Left lobe of liver (tissue), 2 donors: ENCODE data around the gene TBPL2. TPM values are rescaled to one million over a fixed set of nuclear protein-coding genes. Genes with fewer than 3 reads are reported as not detected.

Source experiments
- ATAC-seq: fragments of 200-7000 bp; cut with Tn5 transposase; one replicate; pipeline ENCODE4 v1.9.1; 2020; ENCODE audit warnings: mild to moderate bottlenecking, moderate library complexity
- DNase-seq: peaks from one replicate; pipeline ENCODE4 v3.0.0-alpha.2; 2020; ENCODE audit warnings: low spot score
- total RNA-seq: library from RNA; stranded (reverse); gene quantifications from one replicate; pipeline ENCODE4 v1.2.1, GENCODE V29; 2021
- donor health status: DM: no; HTN: no; CAD: no; lungs with moderate emphysema.
- donor health status: DM: no; HTN: yes; CAD: no.

Gene TBPL2
- total RNA-seq, 1 donor from 2014 or later, result not detected

DNA sequence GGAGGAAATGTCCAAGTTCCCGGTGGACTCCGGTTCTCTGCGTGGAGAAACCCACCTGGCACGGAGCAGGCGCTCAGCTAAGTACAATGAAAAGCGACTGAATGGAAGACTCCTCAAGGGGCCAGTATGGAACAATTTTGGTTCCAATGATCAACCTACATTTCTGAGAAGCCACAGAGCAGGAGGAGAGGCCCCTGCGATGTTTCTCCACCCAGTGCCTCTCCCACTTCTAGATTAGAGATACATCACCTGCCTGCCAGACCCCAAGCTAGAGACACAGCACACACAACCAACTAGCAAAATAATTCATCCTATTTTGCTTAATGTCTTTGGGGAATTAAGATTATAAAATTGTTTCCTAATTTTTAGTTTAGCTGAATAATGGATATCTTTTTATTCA, 67.6 kb downstream of the TBPL2 start:
- ATAC-seq, result no peak
- DNase-seq, result no peak

DNA sequence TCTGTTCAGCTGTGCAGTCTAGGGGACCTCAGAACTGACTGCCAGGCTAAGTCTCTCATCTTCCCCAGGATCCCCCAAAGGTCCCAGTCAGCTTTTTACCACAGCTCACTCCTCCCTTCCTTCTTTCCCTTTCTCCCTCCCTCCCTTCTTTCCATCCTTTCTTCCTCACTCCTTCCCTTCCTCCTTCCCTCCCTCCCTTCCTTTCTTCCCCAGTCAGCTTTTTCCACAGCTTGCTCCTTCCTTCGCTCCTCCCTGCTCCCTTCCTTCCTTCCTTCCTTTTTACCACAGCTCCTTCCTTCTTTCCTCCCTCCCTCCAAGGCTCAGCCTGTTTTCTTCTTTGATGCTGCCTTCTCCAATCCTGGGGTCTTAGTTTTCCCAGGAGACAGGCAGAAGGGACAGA, 68.0 kb downstream of the TBPL2 start:
- ATAC-seq, result no peak
- no peak for DNase-seq

DNA sequence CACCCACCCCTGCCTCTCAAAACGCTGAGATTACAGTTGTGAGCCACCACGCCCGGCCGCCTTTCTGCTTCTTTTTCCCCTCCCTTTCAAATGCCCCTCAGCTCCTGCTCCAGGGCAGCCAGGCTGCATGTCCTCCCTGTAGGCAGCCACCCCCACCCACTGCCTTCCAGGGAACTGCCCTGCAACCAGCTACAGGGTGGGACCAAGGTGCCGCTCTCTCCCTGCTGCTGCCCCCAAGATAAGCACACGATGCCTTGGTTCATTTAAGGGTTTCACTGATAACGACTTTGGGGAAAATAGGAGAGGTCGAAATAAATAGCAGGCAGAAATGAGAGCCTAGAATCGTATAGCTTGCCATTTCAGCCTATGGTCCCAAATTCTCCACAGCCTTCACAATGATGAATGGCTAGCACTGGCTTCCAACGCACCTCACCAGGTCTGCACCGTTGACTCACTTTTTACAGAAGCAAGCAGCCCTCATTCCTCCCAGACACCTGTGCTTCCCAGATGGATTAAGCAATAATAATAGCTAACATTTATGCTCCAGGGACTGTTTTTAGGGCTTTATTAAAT, 69.4 kb downstream of the TBPL2 start:
- no peak for ATAC-seq
- no peak for DNase-seq

DNA sequence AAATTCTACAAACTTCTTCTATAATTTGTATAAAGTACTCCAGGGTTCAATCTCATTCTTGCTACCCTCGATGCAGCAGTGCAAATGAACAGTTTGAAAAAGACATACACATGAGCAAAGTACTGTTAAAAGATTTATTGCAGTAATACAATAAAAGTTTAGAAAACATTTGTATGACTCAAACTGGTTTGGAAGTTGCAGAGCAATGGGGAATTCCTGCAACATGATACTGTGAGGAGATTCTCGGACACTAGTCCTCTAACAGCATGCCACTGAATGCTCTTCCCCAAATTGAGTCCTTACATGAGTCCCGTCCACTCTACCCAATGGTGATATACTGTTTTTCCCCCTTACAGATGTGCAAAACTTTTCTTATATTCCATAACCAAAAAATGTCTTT, 74.1 kb downstream of the TBPL2 start:
- DNase-seq (no peak), ATAC-seq (no peak)

Other genes starting within 250 kb of the TBPL2 start
- 0.33 TPM for gene DLGAP5, start 249.0 kb downstream of the TBPL2 start, total RNA-seq
- gene FBXO34, start 169.2 kb downstream of the TBPL2 start, total RNA-seq, result 5.8 TPM
- gene ATG14, start 28.8 kb downstream of the TBPL2 start, total RNA-seq, result 4.1 TPM
- gene KTN1, start 139.6 kb upstream of the TBPL2 start, total RNA-seq, result 53.1 TPM